ENCODE measurements around the gene SPIRE1. TPM values are rescaled to one million over a fixed set of nuclear protein-coding genes. Genes with fewer than 3 reads are reported as not detected.

The SPIRE1 gene
- polyA plus RNA-seq, 1 experiment = 11.6 TPM

DNA sequence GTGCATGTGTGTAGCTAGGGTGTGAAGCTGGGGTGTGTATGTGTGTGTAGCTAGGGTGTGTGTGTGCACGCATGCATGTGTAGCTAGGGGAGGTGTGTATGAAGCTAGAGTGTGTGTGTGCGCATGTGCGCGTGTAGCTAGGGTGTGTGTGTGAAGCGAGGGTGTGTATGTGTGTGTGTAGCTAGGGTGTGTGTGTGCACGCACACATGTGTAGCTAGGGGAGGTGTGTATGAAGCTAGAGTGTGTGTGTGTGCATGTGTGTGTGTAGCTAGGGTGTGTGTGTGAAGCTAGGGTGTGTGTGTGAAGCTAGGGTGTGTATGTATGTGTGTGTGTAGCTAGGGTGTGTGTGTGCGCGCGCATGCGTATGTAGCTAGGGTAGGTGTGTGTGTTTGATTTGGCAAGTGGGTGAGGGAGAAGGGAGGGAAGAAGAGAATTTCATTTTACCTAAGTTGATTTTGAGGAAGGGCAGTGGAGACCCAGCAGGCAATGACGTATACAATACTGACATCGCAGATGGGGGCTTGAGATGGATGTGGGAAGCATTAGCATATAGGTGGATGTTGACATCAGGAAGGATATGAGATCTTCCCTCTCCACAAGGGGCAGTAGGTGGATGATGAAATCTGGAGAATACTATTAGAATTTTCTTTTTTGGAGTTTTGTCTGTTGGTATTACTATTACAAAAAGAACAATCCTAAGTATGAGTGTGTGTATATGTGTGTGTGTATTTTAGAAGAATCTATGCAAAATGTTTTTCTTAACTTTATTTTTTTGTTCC is 179.4 kb downstream of the SPIRE1 start:
- H3K27me3 ChIP-seq (ENCODE audit: control insufficient read depth, insufficient read depth, low read length) = no peaks in the 10 kb centered on the region
- DNase-seq (ENCODE audit: low read depth) = no peak
- TF ChIP-seq, protein P1, sequence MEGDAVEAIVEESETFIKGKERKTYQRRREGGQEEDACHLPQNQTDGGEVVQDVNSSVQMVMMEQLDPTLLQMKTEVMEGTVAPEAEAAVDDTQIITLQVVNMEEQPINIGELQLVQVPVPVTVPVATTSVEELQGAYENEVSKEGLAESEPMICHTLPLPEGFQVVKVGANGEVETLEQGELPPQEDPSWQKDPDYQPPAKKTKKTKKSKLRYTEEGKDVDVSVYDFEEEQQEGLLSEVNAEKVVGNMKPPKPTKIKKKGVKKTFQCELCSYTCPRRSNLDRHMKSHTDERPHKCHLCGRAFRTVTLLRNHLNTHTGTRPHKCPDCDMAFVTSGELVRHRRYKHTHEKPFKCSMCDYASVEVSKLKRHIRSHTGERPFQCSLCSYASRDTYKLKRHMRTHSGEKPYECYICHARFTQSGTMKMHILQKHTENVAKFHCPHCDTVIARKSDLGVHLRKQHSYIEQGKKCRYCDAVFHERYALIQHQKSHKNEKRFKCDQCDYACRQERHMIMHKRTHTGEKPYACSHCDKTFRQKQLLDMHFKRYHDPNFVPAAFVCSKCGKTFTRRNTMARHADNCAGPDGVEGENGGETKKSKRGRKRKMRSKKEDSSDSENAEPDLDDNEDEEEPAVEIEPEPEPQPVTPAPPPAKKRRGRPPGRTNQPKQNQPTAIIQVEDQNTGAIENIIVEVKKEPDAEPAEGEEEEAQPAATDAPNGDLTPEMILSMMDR (IDR thresholded peaks at IDR 0.05; ENCODE audit: insufficient read depth, low read depth, low read length) = 0 out of 2 replicates have a peak, but pooled peaks have one; percentile 10
- ChIA-PET POLR2A (no interaction called here), CTCF (interaction anchor here (1.1 kb wide), 1 partner anchor 10 kb away, joined by 3 read pairs; no protein-coding TSS in a partner anchor)
- peaks cover 3% of the 10 kb centered on the region for H3K36me3 ChIP-seq (ENCODE audit: control insufficient read depth, insufficient read depth, low read length)
- no peak overlapping the region for H3K4me3 ChIP-seq (ENCODE audit: low read depth, low read length)

DNA sequence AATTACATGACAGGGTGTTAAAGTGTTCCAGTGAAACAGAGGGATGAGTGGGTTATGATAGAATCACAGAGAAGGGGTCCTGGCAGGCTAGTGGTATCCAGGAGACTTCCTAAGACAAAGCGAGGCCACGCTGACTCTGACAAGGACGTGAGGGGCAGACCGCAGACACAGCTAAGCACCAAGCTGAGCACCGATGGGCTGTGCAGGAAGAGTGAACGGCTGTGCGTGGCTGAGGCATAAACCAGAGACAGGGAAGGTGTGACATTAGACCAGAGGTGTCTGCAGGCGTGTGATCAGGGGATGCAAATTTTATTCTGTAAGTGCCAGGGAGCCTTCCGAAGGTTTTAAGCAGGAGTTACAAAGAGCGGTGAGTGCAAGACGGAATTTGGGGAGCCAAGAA is 180.3 kb downstream of the SPIRE1 start:
- DNase-seq (ENCODE audit: low read depth) = no peak
- Histone ChIP-seq H3K4me3 (ENCODE audit: low read depth, low read length) (no peak overlapping the region), H3K27me3 (ENCODE audit: control insufficient read depth, insufficient read depth, low read length) (no peaks in the 10 kb centered on the region), H3K36me3 (ENCODE audit: control insufficient read depth, insufficient read depth, low read length) (peaks cover 3% of the 10 kb centered on the region)
- TF ChIP-seq, protein P1 (IDR thresholded peaks at IDR 0.05; ENCODE audit: insufficient read depth, low read depth, low read length) = no peak
- ChIA-PET POLR2A (no interaction called here), CTCF (interaction anchor here (1.1 kb wide), 1 partner anchor 9 kb away, joined by 3 read pairs; no protein-coding TSS in a partner anchor)

DNA sequence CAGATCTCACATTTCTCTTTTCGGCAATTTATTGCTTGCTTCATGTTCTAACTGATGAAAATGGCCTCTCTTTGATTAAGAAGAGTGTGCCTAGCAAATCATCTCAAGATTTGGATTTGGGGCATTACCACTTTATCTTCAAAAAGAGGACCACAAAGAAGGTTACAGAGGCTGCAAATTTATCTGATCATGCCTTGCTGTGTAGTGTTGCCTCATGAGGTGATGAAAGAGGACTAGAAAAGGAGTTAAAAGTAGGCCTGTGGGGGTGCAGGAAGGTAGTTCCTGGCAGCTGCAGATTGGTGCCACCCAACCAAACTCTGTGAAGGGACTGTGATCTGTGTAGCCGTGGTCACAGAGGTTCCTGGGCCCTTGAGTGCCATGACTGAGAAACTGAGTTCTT is 181.0 kb downstream of the SPIRE1 start:
- ChIA-PET POLR2A (interaction anchor here (0.5 kb wide), 1 partner anchor 62 kb away, joined by 3 read pairs; no protein-coding TSS in a partner anchor), CTCF (interaction anchor here (1.1 kb wide), 1 partner anchor 14 kb away, joined by 3 read pairs; no protein-coding TSS in a partner anchor)
- H3K4me3 ChIP-seq (ENCODE audit: low read depth, low read length) = no peak overlapping the region
- peaks cover 3% of the 10 kb centered on the region for H3K36me3 ChIP-seq (ENCODE audit: control insufficient read depth, insufficient read depth, low read length)
- TF ChIP-seq, protein P1 (IDR thresholded peaks at IDR 0.05; ENCODE audit: insufficient read depth, low read depth, low read length) = no peak
- no peaks in the 10 kb centered on the region for H3K27me3 ChIP-seq (ENCODE audit: control insufficient read depth, insufficient read depth, low read length)
- DNase-seq (ENCODE audit: low read depth) = no peak

DNA sequence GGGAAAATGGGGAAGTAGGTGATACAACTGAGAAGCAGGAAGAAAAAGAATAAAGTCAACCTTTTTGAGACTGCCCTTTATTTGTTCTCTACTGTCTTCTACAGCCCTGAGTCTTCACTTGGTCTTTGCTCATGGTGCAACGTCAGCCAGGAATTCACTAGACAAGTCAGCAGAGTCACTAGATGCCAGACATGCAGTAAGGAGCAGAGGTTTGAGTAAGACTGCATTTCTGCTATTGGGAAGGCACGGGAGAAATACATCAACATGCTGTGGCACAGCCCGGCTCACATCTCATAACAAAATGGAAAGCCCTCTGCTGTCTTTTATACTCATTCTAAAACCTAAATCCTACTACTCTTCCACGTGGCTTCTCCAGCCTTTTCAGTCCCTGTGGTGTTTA is 183.0 kb downstream of the SPIRE1 start:
- peaks cover 3% of the 10 kb centered on the region for H3K36me3 ChIP-seq (ENCODE audit: control insufficient read depth, insufficient read depth, low read length)
- POLR2A ChIA-PET = no interaction called here
- TF ChIP-seq, protein P1 (IDR thresholded peaks at IDR 0.05; ENCODE audit: insufficient read depth, low read depth, low read length) = no peak
- no peaks in the 10 kb centered on the region for H3K27me3 ChIP-seq (ENCODE audit: control insufficient read depth, insufficient read depth, low read length)
- CTCF ChIA-PET = no interaction called here
- no peak overlapping the region for H3K4me3 ChIP-seq (ENCODE audit: low read depth, low read length)
- no peak for DNase-seq (ENCODE audit: low read depth)

DNA sequence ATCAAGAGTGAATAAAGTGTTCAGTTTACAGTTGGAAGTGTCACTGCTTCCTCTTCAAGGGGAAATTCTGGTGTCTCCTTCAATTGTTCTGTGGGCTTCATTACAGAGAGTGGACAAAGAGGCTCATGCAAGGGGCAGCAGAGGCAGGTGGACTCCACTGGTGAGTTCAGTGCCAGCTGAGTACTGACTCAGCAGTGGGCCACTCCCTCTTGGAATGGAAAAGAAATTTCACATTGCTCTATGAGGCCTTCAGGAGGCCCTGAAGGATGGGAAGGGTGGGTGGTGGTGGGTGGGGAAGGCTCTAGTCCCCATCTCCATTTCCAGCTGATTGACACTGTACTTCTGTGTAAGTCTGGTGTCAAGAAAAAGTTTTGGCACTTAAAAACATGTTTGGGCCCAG is 183.8 kb downstream of the SPIRE1 start:
- POLR2A ChIA-PET = no interaction called here
- H3K4me3 ChIP-seq (ENCODE audit: low read depth, low read length) = no peak overlapping the region
- no peaks in the 10 kb centered on the region for H3K27me3 ChIP-seq (ENCODE audit: control insufficient read depth, insufficient read depth, low read length)
- peaks cover 3% of the 10 kb centered on the region for H3K36me3 ChIP-seq (ENCODE audit: control insufficient read depth, insufficient read depth, low read length)
- TF ChIP-seq, protein P1 (IDR thresholded peaks at IDR 0.05; ENCODE audit: insufficient read depth, low read depth, low read length) = no peak
- no peak for DNase-seq (ENCODE audit: low read depth)
- CTCF ChIA-PET = interaction anchor here (0.7 kb wide), 1 partner anchor 10 kb away, joined by 3 read pairs; no protein-coding TSS in a partner anchor

Data from BJ (cell line).